HG03064 (cell line): ENCODE measurements around the gene GAB3.

Experiments
- ATAC-seq: cut with Tn5 transposase; IDR thresholded peaks from one replicate; pipeline ENCODE4 v1.9.1; 2021; ENCODE audit warnings: low read depth; ENCODE audit not compliant: unreplicated experiment

The GAB3 gene

DNA sequence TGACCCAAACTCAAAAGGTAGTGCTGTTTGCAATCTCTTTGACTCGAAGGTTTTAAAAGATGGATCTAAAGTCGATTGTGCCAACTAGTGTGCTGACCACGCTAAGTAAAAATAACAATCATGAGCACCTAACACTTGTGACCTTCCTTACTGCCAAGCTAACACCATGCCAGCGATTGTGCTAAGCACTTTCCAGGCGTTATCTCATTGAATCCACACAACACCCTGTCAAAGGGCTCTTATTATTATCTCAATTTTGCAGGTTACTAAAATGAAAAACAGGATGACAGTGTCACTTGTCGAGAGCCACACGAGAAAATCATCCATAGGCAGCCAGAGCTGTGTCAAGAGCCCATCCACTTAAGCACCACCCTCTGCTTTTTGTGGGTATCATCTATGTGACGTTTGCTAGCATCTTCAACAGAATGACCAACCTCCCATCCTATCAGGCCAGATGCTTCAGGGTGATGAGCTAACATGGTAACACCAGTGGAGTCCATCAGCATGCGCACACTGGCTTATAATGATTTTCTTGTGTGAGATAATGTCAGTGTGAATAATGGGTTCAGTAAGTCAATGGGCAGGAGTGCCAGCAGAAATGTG is 893 bp upstream of the GAB3 start:
- ATAC-seq: no peak

DNA sequence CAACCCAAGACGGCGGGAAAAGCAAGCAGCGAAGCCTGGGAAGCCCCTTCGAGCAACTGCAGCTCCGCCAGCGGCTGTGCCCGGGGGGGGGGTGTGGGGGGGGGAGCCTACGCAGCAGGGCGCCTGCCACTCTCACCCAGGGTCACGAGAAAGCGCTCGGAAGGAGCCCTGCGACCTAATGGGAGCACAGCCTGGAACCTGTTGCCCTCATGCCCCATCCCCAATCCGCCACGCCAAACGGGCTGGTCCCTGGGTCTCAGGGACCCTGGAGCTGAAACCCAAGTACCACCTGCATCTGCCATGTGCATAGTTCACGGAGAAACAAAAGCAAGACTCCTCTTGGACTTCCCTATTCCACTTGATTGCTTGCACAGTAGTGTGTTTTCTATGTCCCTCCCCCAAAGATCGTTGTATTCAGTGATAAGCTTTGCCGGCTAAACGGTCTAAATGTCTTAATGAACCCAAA is 359 bp upstream of the GAB3 start:
- ATAC-seq: no peak

- ATAC-seq: no peak
Observed at GRCh38 chrX:154749856-154750255, 1.0 kb downstream of the GAB3 start.

- ATAC-seq: no peak
Observed at GRCh38 chrX:154748712-154749339, 2.1 kb downstream of the GAB3 start.

GRCh38 chrX:154742613-154743012 is 8.3 kb downstream of the GAB3 start:
- no peak for ATAC-seq

DNA sequence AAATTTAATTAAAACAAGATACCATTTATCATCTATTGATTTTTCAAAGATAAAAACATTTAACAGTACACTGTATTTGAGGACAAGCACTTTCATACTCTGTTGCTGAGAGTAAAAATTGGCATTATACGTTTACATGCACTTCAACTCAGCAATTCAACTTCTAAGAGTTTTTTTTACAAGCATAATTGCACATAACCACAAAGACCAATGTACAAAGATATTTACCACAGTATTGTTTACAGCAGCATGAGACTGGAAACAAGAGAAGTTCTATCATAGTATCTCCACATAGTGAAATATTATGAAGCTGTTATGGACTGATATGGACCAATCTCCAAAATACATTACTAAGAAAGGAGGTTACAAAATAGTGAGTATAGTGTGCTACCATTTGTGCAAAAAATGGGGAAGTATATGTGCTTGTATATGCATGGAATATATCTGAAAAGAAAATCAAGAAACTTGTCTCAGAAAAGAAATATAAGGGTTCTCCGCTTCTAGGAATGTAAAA is 10.9 kb downstream of the GAB3 start:
- ATAC-seq: no peak

DNA sequence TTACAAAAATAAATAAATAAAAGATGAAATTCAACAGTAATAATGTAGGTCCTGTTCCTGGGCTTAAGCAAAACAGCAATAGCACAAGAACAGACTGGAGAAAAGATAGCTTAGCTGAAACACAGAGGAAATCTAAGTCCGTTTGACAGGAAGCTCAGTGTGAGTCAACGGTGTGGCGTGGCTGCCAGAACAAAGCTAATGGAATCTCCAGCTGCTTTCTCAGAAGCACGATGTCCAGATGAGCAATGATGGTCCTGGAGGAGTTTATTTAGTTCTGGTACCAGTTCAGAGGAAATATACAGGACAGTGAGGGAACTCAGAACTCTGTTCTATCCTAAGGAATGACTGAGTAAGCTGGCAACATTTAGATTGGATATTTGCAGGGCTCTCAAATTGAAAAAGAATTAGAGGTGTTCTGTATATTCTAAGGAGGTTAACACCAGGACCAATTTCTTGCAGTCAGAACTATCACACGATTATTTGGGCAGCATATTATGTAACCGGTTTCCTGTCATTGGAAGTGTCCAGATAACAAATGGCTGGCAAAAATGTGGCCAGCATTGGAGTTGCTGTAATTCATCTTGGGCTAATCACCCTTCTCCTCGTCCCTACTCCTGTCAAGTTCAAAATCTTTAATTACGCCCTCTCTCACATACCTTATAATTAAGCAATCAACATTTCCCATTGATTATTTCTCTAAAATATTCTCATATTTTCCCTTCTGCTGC is 12.7 kb downstream of the GAB3 start:
- no peak for ATAC-seq

DNA sequence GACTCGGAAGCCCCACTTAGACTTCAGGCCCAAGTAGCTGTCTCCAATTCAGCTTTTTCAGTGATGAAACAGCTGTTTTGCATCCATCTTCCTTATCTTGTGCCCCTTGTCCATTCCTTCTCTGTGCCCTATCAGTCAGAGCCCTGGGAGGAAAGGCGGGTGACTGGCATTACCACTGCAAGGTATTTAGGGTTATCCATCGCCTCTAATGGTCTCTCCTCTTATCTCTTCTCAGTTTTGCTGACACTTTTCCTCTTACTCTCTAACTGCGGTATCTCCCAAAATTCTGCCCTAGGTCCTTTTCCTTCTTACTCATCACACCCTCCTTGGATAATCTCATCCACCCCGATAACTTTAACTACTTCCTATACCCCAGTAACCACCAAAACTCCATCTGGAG is 13.7 kb downstream of the GAB3 start:
- ATAC-seq: no peak

DNA sequence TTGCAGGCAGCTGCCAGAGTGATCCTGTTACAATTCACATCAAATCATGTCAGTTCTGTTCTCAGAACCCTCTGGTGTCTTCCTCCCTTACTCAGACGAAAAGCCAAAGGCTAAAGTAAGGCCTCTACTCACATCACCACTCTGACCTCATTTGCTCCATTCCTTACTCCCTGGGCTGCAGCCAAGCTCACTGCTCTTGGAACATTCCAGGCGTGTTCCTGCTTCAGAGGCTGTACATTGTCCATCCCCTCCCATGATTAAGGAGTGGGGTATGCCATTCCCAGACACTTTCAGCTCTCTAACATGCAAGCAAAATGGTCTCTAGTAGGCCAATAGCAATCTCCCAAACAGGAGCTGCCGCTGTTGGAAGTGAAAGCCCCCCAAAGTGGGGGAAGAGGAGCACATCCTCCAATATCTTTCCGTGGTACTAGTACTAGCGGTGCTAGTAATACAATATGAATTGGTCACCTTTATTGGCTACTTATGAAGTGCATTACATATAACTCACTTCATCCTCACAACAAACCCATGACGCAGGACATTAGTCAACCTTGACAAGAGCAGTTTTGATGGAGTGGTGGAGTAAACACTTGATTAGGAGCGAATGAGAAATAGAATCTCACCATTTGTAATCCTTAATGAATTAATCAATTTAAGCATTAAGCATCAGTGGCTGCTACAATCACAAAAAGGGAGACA is 15.0 kb downstream of the GAB3 start:
- no peak for ATAC-seq

DNA sequence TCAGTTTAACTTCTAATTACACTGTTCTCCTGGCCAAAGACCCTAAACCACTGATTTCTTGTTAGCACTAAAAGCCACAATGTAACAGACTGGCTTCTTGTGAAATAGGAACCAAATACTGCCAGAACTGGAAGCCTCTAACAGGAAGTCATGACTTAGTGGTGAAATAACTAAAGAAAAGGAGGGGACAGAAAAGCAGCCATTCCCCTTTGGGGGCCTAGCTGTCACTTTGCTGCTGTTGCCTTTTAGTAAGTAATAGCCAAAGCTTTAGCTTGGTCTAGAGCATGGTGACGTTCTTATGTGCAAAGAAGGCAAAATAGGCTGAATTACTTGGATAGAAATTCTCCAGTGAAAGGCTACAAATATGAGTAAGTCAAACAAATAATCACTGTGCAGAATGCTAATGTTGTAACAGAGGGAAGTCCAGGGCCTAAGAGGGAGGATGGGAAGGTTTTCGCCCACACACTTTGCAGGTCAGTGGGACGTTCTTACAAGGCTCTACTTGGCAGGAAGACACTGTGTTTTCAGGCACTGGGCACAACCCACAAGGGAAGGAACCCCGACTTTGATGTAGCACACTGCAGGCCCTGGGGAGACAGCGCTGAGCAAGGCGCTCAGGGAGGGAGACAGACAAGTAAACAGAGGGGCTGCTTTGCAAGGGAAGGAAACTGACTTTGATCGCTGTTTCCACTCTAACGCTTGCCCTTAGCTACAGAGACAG is 16.7 kb downstream of the GAB3 start:
- no peak for ATAC-seq

- ATAC-seq: no peak
Observed at GRCh38 chrX:154733066-154733425, 17.8 kb downstream of the GAB3 start.

- no peak for ATAC-seq
Observed at GRCh38 chrX:154732421-154733065, 18.3 kb downstream of the GAB3 start.

GRCh38 chrX:154731881-154732280 is 19.0 kb downstream of the GAB3 start:
- no peak for ATAC-seq

- no peak for ATAC-seq
Observed at GRCh38 chrX:154731184-154731583, 19.7 kb downstream of the GAB3 start.

GRCh38 chrX:154730253-154730891 is 20.5 kb downstream of the GAB3 start:
- no peak for ATAC-seq

- ATAC-seq: no peak
Observed at GRCh38 chrX:154729439-154729838, 21.4 kb downstream of the GAB3 start.

DNA sequence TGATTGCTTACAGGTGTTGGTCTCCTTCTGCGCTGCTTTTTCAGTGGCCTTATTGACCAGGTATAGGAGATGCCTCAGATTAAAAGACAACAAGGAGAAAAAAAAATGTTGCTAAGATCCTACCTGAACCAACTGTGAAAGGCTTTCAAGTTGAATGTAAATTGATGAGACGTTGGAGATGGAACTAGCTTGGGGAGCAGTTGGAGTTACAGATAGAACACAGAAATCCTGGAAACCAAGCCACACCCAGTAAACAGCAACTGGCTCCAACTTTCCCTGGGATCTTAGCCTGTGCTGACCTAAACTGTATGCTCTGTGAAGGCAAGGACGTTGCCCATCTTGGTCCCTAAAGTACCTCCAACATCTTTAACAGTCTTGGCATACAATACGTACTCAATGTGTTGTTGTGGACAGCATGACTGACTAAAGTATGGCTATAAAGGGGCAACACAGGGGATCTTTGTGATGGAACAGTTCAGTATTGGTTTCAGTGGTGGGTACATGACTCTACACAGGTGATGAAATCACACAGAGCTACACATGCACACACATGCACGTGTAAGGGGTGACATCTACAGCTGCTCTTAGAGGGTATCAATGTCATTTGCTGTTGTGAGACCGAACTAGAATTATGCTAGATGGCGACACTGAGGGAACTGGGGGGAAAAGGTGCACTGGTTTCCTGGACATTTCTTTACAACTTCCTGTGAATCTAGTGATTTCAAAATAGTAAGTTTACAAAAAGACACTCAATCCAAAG is 22.3 kb downstream of the GAB3 start:
- ATAC-seq: no peak

DNA sequence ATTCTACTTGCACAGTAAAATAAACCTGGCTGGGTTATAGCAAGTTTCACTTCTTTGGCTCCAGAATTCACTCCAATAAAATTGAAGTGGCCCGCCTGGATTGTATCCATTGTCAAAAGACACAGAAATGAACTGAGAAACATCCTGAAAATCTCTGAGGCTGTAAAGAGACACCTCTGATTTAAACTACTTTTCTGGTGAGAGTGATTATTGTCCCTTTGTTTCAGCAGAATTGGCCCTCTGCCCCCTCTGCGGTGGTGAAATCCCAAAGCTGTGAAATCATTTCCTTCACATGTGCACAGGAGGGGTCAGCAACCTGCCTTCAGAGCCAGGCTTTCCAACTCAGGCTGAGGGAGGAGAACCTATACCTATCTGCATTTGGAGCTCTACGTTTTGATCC is 23.0 kb downstream of the GAB3 start:
- no peak for ATAC-seq

DNA sequence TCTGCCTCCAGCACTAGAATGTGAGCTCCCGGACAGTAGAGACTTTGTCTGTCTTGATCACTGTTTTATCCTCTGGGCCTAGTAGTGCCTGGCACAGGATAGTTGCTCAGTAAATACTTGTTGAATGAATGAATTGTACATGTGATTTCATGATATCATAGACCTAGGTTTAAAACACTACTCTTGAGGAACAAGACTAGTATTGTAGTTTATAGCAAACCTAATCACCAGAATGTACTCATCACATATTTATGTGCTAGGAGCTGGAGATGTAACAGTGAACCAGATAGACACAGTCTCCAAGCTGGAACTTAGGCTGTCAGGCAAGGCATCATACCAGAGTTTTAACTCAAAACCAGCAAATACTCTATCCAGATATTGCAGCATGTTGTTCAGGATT is 23.5 kb downstream of the GAB3 start:
- no peak for ATAC-seq
